ENCODE data around the gene CCDC18.

DNA sequence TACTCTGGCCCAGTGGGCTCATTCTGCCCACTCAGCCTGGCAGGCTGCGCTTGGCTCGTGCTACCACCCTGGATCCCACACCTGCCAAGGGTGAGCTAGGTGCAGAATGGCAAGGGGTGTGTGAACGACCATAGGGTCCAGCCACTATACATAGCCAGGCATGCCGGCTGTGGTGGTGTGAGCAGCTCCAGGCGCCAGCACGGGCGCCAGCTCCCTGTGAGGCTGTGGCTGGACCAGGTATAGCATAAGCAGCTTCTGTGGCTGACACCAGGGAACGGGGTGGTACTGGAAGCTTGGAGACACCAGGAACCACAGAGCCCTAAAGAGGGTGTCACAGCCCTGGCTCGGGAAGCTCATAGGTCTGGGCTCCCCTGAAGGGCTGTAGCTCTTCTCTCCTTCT is 18.6 kb downstream of the CCDC18 start:
- TF ChIP-seq, protein P1, sequence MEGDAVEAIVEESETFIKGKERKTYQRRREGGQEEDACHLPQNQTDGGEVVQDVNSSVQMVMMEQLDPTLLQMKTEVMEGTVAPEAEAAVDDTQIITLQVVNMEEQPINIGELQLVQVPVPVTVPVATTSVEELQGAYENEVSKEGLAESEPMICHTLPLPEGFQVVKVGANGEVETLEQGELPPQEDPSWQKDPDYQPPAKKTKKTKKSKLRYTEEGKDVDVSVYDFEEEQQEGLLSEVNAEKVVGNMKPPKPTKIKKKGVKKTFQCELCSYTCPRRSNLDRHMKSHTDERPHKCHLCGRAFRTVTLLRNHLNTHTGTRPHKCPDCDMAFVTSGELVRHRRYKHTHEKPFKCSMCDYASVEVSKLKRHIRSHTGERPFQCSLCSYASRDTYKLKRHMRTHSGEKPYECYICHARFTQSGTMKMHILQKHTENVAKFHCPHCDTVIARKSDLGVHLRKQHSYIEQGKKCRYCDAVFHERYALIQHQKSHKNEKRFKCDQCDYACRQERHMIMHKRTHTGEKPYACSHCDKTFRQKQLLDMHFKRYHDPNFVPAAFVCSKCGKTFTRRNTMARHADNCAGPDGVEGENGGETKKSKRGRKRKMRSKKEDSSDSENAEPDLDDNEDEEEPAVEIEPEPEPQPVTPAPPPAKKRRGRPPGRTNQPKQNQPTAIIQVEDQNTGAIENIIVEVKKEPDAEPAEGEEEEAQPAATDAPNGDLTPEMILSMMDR (IDR thresholded peaks at IDR 0.05), result no peak
- TF ChIP-seq ZFX (IDR thresholded peaks at IDR 0.05; ENCODE audit: borderline replicate concordance), result no peak
